OCI-LY3 (cell line): Measurements from ENCODE around the gene HSF5.

Experiments used
- CTCF ChIP-seq: fragments of 200-600, 300-600 bp; sonication (generic); IDR thresholded peaks from 2 replicates; pipeline ENCODE4 v1.5.1; 2014; ENCODE audit warnings: antibody characterized with exemption, low read length, low read depth
- EZH2phosphoT487 ChIP-seq: fragments of 200-600 bp; shearing (Covaris generic); IDR thresholded peaks from 2 replicates; pipeline ENCODE4 v1.6.1; 2018; ENCODE audit warnings: antibody characterized with exemption, mixed run types, low read depth

GRCh38 chr17:58501451-58501850, 13.2 kb upstream of the HSF5 start:
- TF ChIP-seq CTCF (no peak), EZH2phosphoT487 (no peak)
